Panc1 (cell line): ENCODE results near the gene MYH14.

Experiments used
- TCF7L2 ChIP-seq: IDR thresholded peaks from 2 replicates; pipeline ENCODE4 v1.6.1; 2011; ENCODE audit warnings: mild to moderate bottlenecking, low read depth, low read length, inconsistent platforms
- TF ChIP-seq, protein P1 (sequence below): fragments of 450-650 bp; IDR thresholded peaks from 2 replicates; pipeline ENCODE4 v1.5.1; 2017; ENCODE audit warnings: mild to moderate bottlenecking

DNA sequence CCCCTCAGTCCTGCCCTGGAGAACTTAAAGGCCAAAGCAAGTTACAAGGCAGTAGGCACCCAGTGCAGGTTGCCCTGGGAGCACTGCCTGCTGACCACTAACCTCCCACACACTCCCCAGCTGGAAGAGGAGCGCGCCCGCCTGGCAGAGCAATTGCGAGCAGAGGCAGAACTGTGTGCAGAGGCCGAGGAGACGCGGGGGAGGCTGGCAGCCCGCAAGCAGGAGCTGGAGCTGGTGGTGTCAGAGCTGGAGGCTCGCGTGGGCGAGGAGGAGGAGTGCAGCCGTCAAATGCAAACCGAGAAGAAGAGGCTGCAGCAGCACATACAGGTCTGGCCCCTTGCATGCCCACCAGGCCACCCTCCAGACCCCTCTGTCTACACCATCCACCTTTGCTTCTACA is 64.6 kb downstream of the MYH14 start:
- TF ChIP-seq, protein P1, sequence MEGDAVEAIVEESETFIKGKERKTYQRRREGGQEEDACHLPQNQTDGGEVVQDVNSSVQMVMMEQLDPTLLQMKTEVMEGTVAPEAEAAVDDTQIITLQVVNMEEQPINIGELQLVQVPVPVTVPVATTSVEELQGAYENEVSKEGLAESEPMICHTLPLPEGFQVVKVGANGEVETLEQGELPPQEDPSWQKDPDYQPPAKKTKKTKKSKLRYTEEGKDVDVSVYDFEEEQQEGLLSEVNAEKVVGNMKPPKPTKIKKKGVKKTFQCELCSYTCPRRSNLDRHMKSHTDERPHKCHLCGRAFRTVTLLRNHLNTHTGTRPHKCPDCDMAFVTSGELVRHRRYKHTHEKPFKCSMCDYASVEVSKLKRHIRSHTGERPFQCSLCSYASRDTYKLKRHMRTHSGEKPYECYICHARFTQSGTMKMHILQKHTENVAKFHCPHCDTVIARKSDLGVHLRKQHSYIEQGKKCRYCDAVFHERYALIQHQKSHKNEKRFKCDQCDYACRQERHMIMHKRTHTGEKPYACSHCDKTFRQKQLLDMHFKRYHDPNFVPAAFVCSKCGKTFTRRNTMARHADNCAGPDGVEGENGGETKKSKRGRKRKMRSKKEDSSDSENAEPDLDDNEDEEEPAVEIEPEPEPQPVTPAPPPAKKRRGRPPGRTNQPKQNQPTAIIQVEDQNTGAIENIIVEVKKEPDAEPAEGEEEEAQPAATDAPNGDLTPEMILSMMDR = no peak
- TF ChIP-seq TCF7L2 = no peak
